WTC11 (cell line): ENCODE measurements around the gene CNTN5. TPM values are rescaled to one million over a fixed set of nuclear protein-coding genes. Genes with fewer than 3 reads are reported as not detected.

ENCODE experiments used
- ATAC-seq: fragments of 200-7000 bp; cut with Tn5 transposase; 2 replicates; pipeline ENCODE4 v1.10.0; 2021; ENCODE audit warnings: mild to moderate bottlenecking, moderate library complexity
- CTCF ChIA-PET: fragments of 300-600 bp; sonication (Branson Sonifier 250); formaldehyde crosslinking; loops from one replicate; lab custom pipeline; 2021; ENCODE audit warnings: antibody characterized with exemption; lab: Charles Lee
- POLR2A ChIA-PET: fragments of 350-600 bp; sonication (Branson Sonifier 250); formaldehyde crosslinking; loops from one replicate; lab custom pipeline; 2021; ENCODE audit warnings: antibody characterized with exemption; lab: Charles Lee
- DNase-seq: peaks from one replicate; pipeline ENCODE4 v3.0.0; 2021; ENCODE audit warnings: low spot score
- H3K27ac Mint-ChIP-seq: 2 replicates; pipeline ENCODE4 v1.8.0; 2021; ENCODE audit warnings: mixed read lengths
- H3K27me3 Mint-ChIP-seq: 2 replicates; pipeline ENCODE4 v1.8.0; 2021; ENCODE audit warnings: low read depth, mild to moderate bottlenecking, moderate library complexity, mixed read lengths
- H3K36me3 Mint-ChIP-seq: 2 replicates; pipeline ENCODE4 v1.8.0; 2021; ENCODE audit warnings: mixed read lengths
- H3K4me1 Mint-ChIP-seq: 2 replicates; pipeline ENCODE4 v1.8.0; 2022; ENCODE audit warnings: mixed read lengths
- H3K4me3 Mint-ChIP-seq: 2 replicates; pipeline ENCODE4 v1.8.0; 2021; ENCODE audit warnings: mild to moderate bottlenecking, moderate library complexity, mixed read lengths
- H3K9me3 Mint-ChIP-seq: 2 replicates; pipeline ENCODE4 v1.8.0; 2021; ENCODE audit warnings: mixed read lengths
- ATF1 ChIP-seq: sonication (generic); formaldehyde crosslinking; IDR thresholded peaks from 2 replicates; pipeline ENCODE4 v1.8.1; 2023; ENCODE audit warnings: mild to moderate bottlenecking, moderate library complexity, missing genetic modification reagents
- KAT7 ChIP-seq: sonication (generic); formaldehyde crosslinking; IDR thresholded peaks from 2 replicates; pipeline ENCODE4 v1.8.1; 2023; ENCODE audit warnings: missing genetic modification reagents, mild to moderate bottlenecking, borderline replicate concordance
- RELA ChIP-seq: sonication (generic); formaldehyde crosslinking; IDR thresholded peaks from 2 replicates; pipeline ENCODE4 v1.8.1; 2022; ENCODE audit warnings: missing genetic modification reagents, mild to moderate bottlenecking, borderline replicate concordance
- RORB ChIP-seq: fragments of 250-450 bp; sonication (Bioruptor Pico); IDR thresholded peaks from 2 replicates; pipeline ENCODE4 v1.9.0; 2021; ENCODE audit warnings: mild to moderate bottlenecking
- SOX15 ChIP-seq: fragments of 250-450 bp; sonication (Bioruptor Pico); IDR thresholded peaks from 2 replicates; pipeline ENCODE4 v1.9.0; 2021; ENCODE audit warnings: mild to moderate bottlenecking
- TEAD1 ChIP-seq: sonication (generic); formaldehyde crosslinking; IDR thresholded peaks from 2 replicates; pipeline ENCODE4 v1.8.0; 2022; ENCODE audit warnings: mild to moderate bottlenecking, missing genetic modification reagents
- TP53 ChIP-seq: sonication (generic); formaldehyde crosslinking; IDR thresholded peaks from 2 replicates; pipeline ENCODE4 v1.8.1; 2023; ENCODE audit warnings: mild to moderate bottlenecking, missing genetic modification reagents
- ZNF232 ChIP-seq: sonication (generic); formaldehyde crosslinking; IDR thresholded peaks from 2 replicates; pipeline ENCODE4 v1.8.0; 2022; ENCODE audit warnings: mild to moderate bottlenecking, missing genetic modification reagents
- ZNF423 ChIP-seq: fragments of 250-450 bp; sonication (Bioruptor Pico); IDR thresholded peaks from 2 replicates; pipeline ENCODE4 v2.1.2; 2022; ENCODE audit warnings: mild to moderate bottlenecking, moderate library complexity
- ZNF671 ChIP-seq: fragments of 250-450 bp; sonication (Bioruptor Pico); IDR thresholded peaks from 2 replicates; pipeline ENCODE4 v1.8.0; 2021; ENCODE audit warnings: mild to moderate bottlenecking
- total RNA-seq: library from RNA; stranded (reverse); gene quantifications from 3 replicates; pipeline ENCODE4 v1.2.3, GENCODE V29; 2021
- TF ChIP-seq, protein P1 (sequence below): sonication (generic); formaldehyde crosslinking; IDR thresholded peaks from 2 replicates; pipeline ENCODE4 v1.8.1; 2023; ENCODE audit warnings: mild to moderate bottlenecking, missing genetic modification reagents
- TF ChIP-seq, protein P2 (sequence below): fragments of 200-600 bp; IDR thresholded peaks from 2 replicates; pipeline ENCODE4 v1.8.0; 2022; ENCODE audit warnings: antibody characterized with exemption
- TF ChIP-seq, protein P3 (sequence below): sonication (generic); formaldehyde crosslinking; IDR thresholded peaks from 2 replicates; pipeline ENCODE4 v1.8.0; 2023; ENCODE audit warnings: missing genetic modification reagents, mild to moderate bottlenecking, borderline replicate concordance
- TF ChIP-seq, protein P4 (sequence below): fragments of 250-450 bp; sonication (Bioruptor Pico); IDR thresholded peaks from 2 replicates; pipeline ENCODE4 v1.9.0; 2021; ENCODE audit warnings: mild to moderate bottlenecking
- TF ChIP-seq, protein P5 (sequence below): sonication (generic); formaldehyde crosslinking; IDR thresholded peaks from 2 replicates; pipeline ENCODE4 v1.8.0; 2023; ENCODE audit warnings: missing genetic modification reagents
- TF ChIP-seq, protein P6 (sequence below): fragments of 250-450 bp; sonication (Bioruptor Pico); IDR thresholded peaks from 2 replicates; pipeline ENCODE4 v1.8.0; 2021; ENCODE audit warnings: mild to moderate bottlenecking
- TF ChIP-seq, protein P7 (sequence below): sonication (generic); formaldehyde crosslinking; IDR thresholded peaks from 2 replicates; pipeline ENCODE4 v1.8.0; 2022; ENCODE audit warnings: mild to moderate bottlenecking, missing genetic modification reagents
- TF ChIP-seq, protein P8 (sequence below): sonication (generic); formaldehyde crosslinking; IDR thresholded peaks from 2 replicates; pipeline ENCODE4 v1.8.0; 2022; ENCODE audit warnings: missing genetic modification reagents
- TF ChIP-seq, protein P9 (sequence below): sonication (generic); formaldehyde crosslinking; IDR thresholded peaks from 2 replicates; pipeline ENCODE4 v1.8.0; 2022; ENCODE audit warnings: mild to moderate bottlenecking, missing genetic modification reagents
- TF ChIP-seq, protein P10 (sequence below): fragments of 250-450 bp; sonication (Bioruptor Pico); conservative IDR thresholded peaks from 2 replicates; pipeline ENCODE4 v1.9.0; 2021; ENCODE audit warnings: mild to moderate bottlenecking

Gene CNTN5
- total RNA-seq, 1 experiment from 2014 or later = 0.07 TPM

DNA sequence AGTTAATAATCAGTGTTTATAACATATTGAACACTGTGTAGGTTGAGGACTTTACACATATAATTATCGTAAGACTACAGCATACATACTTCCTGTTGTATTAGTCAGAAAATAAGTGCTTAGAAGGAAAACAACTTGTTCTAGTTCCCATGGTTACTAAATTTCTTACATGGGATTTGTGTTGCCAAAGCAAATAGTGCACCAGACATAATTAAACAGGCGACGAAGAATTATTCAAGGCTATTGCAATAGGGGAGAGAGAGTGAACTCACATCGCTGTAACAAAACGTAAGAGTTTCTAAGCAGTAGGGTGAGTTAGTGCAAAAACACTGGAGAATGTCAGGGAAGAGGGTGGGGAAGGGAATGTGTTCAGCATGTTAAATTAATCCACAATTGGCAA lies 347.8 kb downstream of the CNTN5 start:
- DNase-seq = no peak
- H3K27me3 Mint-ChIP-seq = no peaks in the 10 kb centered on the region
- ChIA-PET POLR2A (no interaction called here), CTCF (no interaction called here)
- no peak overlapping the region for H3K4me3 Mint-ChIP-seq
- no peak for ATAC-seq
- peaks cover 6% of the 10 kb centered on the region for H3K4me1 Mint-ChIP-seq
- no peaks in the 10 kb centered on the region for H3K36me3 Mint-ChIP-seq
- no peak overlapping the region for H3K27ac Mint-ChIP-seq
- no peaks in the 10 kb centered on the region for H3K9me3 Mint-ChIP-seq
- TF ChIP-seq RORB (no peak), TP53 (CRISPR knock-in tag) (no peak), TEAD1 (no peak), RELA (CRISPR knock-in tag) (no peak), ZNF671 (no peak), SOX15 (CRISPR knock-in tag) (no peak), KAT7 (no peak), ZNF423 (CRISPR knock-in tag) (no peak), ZNF232 (CRISPR knock-in tag) (no peak), ATF1 (CRISPR knock-in tag) (no peak)
- TF ChIP-seq, protein P1, sequence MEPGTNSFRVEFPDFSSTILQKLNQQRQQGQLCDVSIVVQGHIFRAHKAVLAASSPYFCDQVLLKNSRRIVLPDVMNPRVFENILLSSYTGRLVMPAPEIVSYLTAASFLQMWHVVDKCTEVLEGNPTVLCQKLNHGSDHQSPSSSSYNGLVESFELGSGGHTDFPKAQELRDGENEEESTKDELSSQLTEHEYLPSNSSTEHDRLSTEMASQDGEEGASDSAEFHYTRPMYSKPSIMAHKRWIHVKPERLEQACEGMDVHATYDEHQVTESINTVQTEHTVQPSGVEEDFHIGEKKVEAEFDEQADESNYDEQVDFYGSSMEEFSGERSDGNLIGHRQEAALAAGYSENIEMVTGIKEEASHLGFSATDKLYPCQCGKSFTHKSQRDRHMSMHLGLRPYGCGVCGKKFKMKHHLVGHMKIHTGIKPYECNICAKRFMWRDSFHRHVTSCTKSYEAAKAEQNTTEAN (CRISPR knock-in tag) = no peak
- TF ChIP-seq, protein P2, sequence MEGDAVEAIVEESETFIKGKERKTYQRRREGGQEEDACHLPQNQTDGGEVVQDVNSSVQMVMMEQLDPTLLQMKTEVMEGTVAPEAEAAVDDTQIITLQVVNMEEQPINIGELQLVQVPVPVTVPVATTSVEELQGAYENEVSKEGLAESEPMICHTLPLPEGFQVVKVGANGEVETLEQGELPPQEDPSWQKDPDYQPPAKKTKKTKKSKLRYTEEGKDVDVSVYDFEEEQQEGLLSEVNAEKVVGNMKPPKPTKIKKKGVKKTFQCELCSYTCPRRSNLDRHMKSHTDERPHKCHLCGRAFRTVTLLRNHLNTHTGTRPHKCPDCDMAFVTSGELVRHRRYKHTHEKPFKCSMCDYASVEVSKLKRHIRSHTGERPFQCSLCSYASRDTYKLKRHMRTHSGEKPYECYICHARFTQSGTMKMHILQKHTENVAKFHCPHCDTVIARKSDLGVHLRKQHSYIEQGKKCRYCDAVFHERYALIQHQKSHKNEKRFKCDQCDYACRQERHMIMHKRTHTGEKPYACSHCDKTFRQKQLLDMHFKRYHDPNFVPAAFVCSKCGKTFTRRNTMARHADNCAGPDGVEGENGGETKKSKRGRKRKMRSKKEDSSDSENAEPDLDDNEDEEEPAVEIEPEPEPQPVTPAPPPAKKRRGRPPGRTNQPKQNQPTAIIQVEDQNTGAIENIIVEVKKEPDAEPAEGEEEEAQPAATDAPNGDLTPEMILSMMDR = no peak
- TF ChIP-seq, protein P3, sequence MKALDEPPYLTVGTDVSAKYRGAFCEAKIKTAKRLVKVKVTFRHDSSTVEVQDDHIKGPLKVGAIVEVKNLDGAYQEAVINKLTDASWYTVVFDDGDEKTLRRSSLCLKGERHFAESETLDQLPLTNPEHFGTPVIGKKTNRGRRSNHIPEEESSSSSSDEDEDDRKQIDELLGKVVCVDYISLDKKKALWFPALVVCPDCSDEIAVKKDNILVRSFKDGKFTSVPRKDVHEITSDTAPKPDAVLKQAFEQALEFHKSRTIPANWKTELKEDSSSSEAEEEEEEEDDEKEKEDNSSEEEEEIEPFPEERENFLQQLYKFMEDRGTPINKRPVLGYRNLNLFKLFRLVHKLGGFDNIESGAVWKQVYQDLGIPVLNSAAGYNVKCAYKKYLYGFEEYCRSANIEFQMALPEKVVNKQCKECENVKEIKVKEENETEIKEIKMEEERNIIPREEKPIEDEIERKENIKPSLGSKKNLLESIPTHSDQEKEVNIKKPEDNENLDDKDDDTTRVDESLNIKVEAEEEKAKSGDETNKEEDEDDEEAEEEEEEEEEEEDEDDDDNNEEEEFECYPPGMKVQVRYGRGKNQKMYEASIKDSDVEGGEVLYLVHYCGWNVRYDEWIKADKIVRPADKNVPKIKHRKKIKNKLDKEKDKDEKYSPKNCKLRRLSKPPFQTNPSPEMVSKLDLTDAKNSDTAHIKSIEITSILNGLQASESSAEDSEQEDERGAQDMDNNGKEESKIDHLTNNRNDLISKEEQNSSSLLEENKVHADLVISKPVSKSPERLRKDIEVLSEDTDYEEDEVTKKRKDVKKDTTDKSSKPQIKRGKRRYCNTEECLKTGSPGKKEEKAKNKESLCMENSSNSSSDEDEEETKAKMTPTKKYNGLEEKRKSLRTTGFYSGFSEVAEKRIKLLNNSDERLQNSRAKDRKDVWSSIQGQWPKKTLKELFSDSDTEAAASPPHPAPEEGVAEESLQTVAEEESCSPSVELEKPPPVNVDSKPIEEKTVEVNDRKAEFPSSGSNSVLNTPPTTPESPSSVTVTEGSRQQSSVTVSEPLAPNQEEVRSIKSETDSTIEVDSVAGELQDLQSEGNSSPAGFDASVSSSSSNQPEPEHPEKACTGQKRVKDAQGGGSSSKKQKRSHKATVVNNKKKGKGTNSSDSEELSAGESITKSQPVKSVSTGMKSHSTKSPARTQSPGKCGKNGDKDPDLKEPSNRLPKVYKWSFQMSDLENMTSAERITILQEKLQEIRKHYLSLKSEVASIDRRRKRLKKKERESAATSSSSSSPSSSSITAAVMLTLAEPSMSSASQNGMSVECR (CRISPR knock-in tag) = no peak
- TF ChIP-seq, protein P4, sequence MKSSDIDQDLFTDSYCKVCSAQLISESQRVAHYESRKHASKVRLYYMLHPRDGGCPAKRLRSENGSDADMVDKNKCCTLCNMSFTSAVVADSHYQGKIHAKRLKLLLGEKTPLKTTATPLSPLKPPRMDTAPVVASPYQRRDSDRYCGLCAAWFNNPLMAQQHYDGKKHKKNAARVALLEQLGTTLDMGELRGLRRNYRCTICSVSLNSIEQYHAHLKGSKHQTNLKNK (CRISPR knock-in tag) = no peak
- TF ChIP-seq, protein P5, sequence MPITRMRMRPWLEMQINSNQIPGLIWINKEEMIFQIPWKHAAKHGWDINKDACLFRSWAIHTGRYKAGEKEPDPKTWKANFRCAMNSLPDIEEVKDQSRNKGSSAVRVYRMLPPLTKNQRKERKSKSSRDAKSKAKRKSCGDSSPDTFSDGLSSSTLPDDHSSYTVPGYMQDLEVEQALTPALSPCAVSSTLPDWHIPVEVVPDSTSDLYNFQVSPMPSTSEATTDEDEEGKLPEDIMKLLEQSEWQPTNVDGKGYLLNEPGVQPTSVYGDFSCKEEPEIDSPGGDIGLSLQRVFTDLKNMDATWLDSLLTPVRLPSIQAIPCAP (CRISPR knock-in tag) = no peak
- TF ChIP-seq, protein P6, sequence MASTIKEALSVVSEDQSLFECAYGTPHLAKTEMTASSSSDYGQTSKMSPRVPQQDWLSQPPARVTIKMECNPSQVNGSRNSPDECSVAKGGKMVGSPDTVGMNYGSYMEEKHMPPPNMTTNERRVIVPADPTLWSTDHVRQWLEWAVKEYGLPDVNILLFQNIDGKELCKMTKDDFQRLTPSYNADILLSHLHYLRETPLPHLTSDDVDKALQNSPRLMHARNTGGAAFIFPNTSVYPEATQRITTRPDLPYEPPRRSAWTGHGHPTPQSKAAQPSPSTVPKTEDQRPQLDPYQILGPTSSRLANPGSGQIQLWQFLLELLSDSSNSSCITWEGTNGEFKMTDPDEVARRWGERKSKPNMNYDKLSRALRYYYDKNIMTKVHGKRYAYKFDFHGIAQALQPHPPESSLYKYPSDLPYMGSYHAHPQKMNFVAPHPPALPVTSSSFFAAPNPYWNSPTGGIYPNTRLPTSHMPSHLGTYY (CRISPR knock-in tag) = no peak
- TF ChIP-seq, protein P7, sequence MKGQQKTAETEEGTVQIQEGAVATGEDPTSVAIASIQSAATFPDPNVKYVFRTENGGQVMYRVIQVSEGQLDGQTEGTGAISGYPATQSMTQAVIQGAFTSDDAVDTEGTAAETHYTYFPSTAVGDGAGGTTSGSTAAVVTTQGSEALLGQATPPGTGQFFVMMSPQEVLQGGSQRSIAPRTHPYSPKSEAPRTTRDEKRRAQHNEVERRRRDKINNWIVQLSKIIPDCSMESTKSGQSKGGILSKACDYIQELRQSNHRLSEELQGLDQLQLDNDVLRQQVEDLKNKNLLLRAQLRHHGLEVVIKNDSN (CRISPR knock-in tag) = no peak
- TF ChIP-seq, protein P8, sequence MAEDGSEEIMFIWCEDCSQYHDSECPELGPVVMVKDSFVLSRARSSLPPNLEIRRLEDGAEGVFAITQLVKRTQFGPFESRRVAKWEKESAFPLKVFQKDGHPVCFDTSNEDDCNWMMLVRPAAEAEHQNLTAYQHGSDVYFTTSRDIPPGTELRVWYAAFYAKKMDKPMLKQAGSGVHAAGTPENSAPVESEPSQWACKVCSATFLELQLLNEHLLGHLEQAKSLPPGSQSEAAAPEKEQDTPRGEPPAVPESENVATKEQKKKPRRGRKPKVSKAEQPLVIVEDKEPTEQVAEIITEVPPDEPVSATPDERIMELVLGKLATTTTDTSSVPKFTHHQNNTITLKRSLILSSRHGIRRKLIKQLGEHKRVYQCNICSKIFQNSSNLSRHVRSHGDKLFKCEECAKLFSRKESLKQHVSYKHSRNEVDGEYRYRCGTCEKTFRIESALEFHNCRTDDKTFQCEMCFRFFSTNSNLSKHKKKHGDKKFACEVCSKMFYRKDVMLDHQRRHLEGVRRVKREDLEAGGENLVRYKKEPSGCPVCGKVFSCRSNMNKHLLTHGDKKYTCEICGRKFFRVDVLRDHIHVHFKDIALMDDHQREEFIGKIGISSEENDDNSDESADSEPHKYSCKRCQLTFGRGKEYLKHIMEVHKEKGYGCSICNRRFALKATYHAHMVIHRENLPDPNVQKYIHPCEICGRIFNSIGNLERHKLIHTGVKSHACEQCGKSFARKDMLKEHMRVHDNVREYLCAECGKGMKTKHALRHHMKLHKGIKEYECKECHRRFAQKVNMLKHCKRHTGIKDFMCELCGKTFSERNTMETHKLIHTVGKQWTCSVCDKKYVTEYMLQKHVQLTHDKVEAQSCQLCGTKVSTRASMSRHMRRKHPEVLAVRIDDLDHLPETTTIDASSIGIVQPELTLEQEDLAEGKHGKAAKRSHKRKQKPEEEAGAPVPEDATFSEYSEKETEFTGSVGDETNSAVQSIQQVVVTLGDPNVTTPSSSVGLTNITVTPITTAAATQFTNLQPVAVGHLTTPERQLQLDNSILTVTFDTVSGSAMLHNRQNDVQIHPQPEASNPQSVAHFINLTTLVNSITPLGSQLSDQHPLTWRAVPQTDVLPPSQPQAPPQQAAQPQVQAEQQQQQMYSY (CRISPR knock-in tag) = no peak
- TF ChIP-seq, protein P9, sequence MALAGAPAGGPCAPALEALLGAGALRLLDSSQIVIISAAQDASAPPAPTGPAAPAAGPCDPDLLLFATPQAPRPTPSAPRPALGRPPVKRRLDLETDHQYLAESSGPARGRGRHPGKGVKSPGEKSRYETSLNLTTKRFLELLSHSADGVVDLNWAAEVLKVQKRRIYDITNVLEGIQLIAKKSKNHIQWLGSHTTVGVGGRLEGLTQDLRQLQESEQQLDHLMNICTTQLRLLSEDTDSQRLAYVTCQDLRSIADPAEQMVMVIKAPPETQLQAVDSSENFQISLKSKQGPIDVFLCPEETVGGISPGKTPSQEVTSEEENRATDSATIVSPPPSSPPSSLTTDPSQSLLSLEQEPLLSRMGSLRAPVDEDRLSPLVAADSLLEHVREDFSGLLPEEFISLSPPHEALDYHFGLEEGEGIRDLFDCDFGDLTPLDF (CRISPR knock-in tag) = no peak
- TF ChIP-seq, protein P10, sequence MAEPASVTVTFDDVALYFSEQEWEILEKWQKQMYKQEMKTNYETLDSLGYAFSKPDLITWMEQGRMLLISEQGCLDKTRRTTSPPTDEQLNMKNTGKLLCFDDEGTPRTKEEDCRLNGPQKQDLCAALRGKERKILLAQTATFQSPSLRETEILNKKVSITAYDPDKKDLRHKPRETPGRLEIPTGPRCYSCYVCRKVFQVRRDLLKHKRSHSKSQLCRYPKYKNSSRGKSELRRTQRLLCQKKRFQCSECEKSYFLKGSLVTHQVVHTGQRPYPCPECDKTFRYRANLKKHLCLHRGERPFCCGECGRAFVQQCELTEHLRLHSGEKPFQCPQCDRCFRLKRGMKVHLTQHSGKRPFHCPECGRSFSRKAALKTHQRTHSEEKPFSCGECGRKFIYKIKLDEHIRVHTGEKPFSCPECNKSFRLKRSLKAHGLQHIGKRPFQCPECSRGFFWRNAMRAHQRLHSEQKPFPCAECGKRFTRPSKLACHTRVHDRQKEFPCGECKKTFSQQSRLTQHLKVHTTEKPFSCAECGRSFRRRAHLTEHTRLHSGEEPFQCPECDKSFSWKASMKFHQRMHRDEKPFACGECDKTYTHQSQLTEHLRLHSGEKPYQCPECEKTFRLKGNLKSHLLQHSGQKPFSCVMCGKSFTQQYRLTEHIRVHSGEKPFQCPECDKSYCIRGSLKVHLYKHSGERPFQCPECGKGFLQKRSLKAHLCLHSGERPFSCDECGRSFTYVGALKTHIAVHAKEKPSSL (CRISPR knock-in tag) = no peak
